NCI-H2107 treated with DMSO at 0.1 percent for 48 hours (cell line): ENCODE measurements around the gene MMRN2.

Experiments
- DNase-seq: peaks from one replicate; lab custom pipeline; 2025; ENCODE audit not compliant: unreplicated experiment; lab: John Stamatoyannopoulos, UW

The MMRN2 gene

GRCh38 chr10:86888585-86889381 is 68.6 kb downstream of the MMRN2 start:
- no peak for DNase-seq
